HG02642 (cell line): ENCODE data around the gene NCF4.

ENCODE experiments used
- ATAC-seq: cut with Tn5 transposase; IDR thresholded peaks from one replicate; pipeline ENCODE4 v1.9.1; 2021; ENCODE audit warnings: mild to moderate bottlenecking; ENCODE audit not compliant: unreplicated experiment, poor library complexity

Gene NCF4

DNA sequence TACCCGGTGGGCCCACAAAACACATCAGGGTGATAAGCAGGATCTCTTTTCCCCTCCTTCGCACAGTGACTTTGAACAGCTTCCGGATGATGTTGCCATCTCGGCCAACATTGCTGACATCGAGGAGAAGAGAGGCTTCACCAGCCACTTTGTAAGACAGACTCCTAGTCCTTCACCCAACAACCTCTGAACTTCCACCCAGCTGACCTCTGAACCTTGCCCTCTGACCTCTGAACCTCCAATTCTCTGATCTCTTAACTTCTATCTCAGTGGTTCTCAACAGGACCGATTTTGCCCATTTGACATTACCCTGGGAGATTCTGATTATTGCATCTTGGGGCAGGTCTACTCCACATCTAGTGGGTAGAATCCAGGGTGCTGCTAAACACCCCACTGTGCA, 3.2 kb downstream of the NCF4 start:
- no peak for ATAC-seq

DNA sequence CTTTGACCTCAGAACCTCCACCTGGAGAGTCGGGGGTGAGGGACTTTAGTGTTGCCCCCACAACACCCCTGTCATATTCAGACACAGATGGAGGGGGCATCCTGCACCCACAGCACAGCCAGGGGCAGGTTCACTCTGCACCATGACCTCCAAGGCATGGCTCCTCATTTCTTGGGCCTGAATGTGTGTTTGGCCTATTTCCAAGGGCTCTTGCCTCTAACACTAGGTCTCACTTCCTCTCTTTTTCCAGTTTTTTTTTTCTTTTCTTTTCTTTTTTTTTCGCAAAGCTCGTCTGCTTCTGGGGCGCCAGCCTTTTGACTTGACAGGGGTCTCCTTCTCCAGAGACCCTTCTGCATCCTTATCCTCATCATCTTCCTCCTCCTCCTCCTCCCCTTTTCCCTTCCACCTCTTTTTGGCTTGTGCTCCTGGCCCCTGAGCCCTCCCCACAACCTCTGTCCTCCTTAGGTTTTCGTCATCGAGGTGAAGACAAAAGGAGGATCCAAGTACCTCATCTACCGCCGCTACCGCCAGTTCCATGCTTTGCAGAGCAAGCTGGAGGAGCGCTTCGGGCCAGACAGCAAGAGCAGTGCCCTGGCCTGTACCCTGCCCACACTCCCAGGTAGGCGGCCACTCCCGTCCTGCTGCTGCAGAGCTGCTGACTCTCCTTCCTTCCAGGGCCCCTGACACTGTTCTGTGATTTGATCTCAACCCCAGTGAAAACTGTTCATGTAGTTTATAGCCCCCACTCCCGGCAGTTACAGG, 3.8 kb downstream of the NCF4 start:
- ATAC-seq: no peak

DNA sequence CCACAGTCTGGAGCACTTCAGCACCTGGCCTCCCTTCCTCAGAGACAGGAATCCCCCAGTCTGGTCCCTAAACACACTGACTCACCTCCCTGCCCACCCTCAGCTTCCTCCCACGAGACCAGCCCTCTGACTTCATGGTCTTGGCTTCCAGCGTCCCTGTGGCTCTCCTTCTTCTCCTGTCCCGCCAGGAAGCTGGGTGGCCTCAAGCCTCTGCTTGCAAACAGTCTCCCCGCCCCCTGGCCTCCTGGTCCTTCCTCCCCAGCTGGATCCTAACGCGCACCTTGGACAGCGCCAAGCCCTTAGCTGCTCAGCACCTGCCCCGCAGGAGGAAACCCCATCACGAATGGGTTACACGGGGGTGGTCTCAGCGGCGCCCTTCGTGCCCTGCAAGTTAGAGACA, 4.5 kb downstream of the NCF4 start:
- no peak for ATAC-seq

DNA sequence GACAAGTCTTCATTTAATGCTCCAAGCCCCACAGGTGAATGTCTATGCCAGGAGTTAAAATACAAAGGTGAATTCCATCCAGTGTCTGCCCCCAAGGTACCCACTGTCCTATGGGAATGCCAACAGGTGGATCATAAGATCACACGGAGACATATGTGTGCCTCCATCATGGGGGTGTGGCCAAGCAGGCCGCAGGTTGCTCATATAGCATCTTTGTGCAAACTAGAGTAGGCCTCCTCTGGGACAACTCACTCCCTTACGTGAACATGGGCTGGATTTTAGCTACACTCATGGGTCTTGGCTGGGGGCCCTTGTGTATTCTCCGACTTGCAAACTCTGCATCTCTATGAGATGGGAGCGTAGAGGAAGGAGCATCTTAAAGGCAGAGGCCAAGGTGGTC, 6.9 kb downstream of the NCF4 start:
- ATAC-seq: no peak

DNA sequence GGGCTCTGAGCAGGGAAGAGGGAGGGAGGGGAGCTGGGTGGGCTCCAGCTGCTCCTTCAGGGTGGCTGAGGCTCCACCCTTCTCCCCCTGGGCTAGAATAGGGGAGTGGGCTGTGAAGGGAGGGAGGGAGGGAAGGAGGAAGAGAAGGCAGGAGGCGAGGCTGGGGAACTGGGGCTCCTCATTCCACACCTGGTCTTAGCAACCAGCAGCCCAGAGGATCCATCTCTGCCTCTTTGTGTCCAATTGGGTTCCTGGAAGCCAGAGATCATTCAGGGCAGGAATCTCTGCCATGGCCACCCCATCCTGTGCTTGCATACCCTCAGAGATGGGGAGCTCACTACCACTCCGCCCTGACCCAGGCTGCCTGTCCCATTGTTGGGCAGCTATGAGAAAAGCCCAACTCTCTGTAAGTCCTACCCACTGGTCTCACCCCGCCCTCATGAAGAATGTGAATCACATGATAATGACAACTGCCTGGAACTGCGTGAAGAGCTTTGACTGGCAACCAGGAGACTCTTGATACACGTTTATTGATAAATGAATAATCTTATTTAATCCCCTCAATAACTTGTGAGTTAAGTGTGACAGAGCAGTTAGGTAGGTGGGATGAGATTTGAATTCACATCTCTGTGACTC, 7.9 kb downstream of the NCF4 start:
- ATAC-seq: no peak

DNA sequence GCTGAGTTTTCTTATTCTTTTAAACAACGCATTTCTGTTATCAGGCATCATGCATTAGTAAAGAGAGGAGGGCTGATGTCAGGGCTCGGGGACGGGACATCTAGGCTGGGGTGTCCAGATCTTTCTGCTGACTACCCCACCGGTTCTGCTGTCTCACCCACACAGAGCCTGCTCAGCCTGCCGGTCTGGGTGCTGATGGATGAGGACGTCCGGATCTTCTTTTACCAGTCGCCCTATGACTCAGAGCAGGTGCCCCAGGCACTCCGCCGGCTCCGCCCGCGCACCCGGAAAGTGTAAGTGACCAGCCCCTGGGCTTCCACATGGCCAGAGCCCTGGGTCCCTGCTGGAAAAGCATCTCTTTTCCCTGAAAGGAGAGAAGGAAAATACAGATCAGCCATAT, 9.4 kb downstream of the NCF4 start:
- no peak for ATAC-seq

DNA sequence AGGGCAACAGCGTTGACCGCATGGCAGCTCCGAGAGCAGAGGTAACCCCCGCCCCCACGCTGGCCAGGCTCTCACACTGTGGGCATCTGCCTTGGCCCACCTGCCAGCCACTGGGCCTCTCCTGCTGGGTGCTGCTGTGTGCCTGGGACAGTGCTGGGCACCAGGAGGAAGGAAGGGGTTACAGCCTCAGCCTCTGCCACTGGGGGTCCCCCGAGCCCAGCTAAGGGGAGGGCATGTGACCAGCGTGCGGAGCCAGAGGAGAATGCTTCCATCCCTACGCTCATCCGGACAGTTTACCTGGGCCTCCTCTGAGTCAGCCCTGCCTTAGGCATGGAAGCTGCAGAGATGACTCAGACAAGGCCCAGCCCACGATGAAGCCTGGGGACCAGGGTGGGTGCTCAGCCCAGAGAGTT, 10.9 kb downstream of the NCF4 start:
- no peak for ATAC-seq

DNA sequence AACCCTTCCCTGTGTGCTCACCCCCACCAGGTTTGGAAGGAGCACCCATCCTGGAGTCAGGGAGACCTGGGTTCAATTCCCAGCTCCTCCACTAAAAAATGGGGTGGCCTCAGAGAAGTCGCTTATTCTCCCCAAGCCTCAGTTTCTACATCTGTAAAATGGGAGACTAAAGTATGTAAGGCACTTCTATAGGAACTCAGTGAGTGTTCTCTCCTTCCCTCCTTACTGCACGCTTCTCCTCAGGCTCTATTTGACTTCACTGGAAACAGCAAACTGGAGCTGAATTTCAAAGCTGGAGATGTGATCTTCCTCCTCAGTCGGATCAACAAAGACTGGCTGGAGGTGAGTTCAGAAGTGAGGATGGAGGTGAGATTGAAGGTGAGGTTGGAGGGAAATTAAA, 11.3 kb downstream of the NCF4 start:
- ATAC-seq: no peak

DNA sequence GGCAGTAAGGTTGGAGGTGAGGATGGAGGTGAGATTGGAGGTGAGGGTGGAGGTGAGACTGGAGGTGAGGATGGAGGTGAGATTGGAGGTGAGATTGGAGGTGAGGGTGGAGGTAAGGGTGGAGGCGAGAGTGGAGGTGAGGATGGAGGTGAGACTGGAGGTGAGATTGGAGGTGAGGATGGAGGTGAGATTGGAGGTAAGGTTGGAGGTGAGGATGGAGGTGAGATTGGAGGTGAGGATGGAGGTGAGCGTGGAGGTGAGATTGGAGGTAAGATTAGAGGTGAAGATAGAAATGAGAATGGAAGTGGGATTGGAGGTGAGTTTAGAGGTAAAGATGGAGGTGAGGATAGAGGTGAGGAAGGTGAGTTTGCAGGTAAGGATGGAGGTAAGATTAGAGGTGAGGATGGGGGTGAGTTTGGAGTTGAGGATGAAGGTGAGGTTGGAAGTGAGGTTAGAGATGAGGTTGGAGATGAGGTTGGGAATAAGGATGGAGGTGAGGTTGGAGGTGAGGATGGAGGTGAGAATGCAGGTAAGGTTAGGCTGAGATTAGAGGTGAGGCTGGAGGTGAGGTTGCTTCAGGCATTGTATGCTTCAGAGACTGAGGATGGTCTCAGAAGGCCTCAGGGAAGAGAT, 12.2 kb downstream of the NCF4 start:
- ATAC-seq: no peak

DNA sequence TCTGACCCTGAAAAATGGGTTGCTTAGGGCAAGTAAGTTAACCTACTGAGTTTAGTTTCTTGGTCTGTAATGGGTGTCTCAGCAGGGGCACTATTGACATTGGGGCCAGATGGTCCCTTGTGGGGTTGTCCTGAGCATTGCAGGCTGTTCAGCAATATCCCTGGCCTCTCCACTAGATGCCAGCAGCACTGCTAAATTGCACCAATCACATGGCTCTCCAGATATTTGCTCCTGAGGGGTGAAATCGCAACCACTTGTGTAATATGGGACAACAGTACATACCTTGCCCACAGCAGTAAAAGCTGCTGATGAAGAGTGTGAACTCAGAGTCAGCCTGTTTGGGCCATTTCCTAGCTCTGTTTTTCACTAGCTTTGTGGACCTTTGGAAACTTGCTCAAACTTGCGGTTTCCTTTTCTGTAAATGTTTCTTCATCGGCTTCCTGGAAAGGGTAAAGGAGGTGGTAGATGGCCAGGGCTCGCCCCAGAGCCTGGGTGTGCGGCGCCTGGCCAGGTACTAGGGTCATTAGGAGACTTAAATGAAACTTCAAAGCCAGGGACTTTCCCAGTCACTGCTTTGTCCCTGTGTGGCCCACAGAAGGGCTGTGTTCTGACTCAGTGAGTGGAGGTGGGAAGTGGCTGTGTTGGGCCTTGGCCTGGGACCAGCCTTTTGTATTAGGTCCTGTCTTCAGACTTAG, 13.0 kb downstream of the NCF4 start:
- ATAC-seq: peak; percentile 79

DNA sequence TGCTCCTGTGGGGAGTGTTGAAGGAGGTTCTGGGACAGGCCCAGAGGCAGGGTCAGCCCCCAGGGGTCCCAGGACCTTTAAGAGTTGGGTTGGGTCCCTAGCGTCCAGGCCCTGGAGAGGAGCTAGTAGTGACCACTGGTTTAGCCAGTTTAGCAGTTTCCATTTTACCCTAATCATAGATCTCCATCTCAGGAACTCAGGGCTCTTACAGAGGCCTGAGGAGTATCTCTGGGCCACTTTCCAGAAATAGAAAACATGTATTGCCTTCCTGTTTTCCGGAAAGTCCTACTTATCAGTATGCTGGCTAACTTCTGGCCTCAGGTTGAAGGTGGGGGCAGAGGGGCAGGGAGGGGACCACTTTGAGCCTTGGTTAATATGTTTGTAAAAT, 13.5 kb downstream of the NCF4 start:
- ATAC-seq: no peak

DNA sequence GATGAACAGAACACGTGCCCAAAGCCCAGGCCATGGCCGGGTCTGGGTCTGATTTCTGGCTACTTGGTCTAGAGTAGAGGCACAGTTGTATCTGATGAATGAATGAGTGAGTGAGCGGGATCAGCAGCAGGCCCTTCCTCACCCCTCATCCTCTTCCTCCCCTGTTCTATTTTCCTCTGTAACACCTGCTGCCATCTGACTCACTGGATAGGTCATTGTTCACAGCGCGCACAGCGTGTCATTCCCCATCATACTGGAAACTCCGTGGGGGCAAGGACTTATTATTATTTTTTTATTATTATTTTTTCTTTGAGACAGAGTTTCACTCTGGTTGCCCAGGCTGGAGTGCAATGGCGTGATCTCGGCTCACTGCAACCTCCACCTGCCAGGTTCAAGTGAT, 13.9 kb downstream of the NCF4 start:
- no peak for ATAC-seq

DNA sequence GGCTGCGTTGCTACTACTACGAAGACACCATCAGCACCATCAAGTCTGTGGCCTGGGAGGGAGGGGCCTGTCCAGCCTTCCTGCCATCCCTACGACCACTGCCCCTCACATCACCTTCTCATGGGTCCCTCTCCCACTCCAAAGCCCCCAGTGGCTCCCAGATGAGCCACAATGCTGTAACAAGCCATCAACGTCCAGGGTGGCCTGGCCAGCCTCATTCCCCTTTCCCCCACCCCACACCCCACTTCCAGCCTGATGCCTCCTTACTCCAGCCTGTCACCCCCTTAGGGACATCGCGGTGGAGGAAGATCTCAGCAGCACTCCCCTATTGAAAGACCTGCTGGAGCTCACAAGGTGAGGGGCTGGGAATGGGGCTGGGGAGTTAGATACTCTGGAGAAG, 14.9 kb downstream of the NCF4 start:
- no peak for ATAC-seq

DNA sequence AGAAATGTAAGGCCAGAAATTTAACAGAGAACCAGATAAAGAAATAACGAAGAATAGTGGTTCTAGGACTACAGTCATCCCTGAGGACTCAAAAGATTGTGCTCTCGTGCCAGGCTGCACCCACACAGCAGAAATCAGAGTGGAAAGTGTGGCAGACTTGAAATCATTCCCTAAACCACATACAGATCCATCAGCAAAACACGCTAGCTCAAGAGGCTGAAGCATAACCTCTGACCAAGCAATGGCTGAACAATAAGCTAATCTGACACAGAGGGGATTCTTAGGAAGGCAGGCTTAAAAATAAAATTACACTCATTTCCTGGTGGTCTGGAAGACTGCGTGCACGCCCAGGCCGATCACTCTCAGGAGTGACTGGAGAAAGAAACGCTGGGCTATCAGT, 19.0 kb downstream of the NCF4 start:
- ATAC-seq: no peak

DNA sequence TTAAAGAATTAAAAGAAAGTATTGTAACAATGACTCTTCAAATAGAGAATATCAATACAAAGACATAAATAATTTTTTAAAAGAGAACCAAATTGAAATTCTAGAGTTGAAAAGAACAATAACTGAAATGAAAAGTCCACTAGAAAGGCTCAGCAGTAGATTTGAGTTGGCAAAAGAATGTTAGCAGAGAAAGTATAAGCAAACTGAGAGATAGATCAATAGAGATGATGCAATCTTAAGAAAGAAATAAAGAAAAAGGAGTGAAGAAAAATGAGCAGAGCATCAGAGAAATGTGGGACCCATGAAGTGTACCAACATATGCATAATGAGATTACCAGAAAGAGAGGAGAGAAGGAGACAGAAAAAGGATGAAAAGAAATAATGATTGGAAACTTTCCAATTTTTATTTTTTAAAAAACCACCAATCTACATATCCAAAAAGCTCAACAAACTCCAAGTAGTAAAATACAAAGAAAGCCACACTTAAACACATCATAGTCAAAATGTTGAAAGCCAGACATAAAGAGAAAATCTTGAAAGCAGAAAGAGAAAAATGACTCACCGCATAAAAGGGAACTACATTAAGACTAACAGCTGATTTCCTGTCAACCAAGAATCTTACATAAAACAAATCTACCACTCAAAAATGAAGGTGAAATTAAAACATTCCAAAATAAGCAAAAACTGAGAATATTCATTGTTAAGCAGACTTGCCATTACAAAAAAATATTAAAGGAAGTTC, 20.9 kb downstream of the NCF4 start:
- no peak for ATAC-seq

DNA sequence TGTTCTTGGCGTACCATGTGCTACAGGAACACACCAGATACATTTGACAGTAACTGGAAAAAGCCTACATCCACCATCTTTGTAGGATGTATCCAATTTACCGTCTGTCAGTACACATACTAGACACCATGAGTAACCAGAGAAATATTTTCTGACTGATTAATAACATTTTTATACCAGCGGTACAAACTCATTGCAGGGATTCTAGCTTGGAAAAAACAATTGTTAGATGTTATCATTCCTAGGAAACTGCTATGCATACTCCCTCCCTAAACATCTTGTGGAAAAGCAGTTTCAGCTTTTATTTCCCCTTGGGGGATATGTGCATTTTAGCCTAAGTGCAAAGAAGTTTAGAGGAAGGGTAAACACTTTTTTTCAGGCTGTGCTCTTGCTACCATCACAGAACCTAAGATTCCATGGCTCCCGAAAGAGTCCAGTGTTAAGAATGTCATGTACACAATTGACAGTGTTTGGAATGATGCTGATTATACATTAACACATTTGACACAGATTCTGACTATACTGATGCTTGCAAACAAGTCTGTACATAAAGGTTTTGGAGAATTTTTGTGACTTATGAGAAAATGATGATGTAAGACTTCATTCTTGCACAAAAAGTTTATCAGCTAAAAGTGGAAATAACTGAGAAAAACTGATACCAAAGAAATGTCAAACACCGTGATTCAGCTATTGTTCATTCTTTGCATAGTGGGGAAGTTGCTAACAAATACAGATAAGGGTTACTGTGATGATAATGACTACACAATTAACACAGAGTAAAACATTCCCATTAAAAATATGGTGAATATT, 23.7 kb downstream of the NCF4 start:
- ATAC-seq: no peak

DNA sequence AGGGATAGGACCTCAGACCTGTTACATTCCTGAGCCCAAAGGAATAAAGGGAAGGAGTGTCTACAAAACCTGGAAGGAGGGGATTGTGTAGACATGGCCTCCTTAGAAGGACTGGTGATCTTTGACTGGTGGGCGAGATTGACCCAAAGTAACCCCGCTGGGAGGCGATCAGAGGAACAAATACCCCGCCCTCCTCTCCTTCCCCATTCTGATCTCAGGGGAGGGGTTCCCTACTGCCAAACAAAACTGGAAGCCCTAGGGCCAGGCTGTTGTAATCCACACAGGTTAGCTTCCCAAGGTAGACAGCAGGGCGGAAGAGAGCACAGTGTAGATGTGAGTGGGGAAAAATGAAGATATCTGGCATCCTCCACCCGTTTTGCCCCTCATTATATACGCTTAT, 24.7 kb downstream of the NCF4 start:
- no peak for ATAC-seq

DNA sequence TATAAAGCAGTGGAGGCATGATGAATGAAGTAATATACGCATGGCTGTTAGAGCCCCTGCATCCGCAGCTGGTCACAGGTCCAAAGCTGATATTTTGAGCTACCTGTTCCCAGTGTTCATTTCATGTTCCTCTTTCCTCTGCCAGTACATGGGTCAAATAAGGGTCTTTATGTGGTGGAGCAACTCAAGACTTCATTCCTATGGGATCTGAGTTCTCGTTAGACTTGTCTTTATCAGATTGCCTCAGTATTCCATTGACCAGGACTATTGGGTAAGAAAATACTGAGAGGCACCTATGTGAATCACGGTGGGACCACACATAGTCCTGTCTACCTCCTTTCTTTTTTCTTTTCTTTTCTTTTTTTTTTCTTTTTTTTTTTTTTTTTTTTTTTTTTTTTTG, 25.2 kb downstream of the NCF4 start:
- ATAC-seq: no peak

DNA sequence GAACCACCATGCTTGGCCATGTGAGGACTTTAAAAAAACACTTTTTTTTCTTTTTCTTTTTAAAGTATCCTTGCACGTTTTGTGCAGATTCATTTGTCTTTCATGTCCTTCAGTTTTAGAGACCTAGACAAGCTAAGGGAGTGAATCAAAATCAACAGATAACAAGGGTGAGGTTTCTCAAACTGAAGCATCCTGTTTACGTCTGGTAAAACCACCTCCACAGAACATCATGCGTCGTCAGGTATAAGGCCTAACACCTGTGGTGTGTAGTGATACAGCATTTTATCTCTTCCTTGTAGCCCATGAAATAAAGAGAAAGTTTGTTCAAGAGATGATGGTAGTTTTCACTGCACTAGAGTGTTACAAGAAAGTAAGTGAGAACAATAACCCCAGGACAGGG, 26.4 kb downstream of the NCF4 start:
- ATAC-seq: no peak

DNA sequence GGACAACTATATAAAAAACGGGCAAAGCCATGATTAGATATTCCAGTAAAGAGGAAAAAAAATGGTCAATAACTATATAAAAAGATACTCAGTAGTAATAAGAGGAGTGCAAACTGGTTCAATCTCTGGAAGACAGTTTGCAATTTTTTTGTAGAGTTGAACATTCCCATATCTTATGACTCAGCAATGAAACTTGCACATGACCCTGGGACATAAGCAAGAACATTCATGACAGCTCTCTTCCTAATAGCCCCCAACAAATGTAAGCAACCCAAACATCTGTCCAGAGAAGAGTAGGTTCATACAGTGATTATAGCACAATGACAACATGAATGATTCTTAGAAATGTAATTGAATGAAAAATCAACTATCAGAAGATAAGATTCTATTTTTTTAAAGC, 30.8 kb downstream of the NCF4 start:
- ATAC-seq: no peak
